ENCODE data around the gene SHCBP1L. TPM values are rescaled to one million over a fixed set of nuclear protein-coding genes. Genes with fewer than 3 reads are reported as not detected.
"Not testable (repeated sequence)": the region's sequence is repeated elsewhere in the genome, so short reads cannot be mapped to it uniquely, and the experiment has no call there.

The SHCBP1L gene
- total RNA-seq, 2 experiments from 2014 or later, result not detected

- POLR2A ChIA-PET, result no interaction called here
- no peak for DNase-seq
- Mint-ChIP-seq H3K36me3 (ENCODE audit: low read depth) (no peaks in the 10 kb centered on the region), H3K27ac (no peak overlapping the region), H3K4me3 (no peak overlapping the region), H3K4me1 (peaks cover 4% of the 10 kb centered on the region), H3K27me3 (peaks cover 24% of the 10 kb centered on the region), H3K9me3 (no peaks in the 10 kb centered on the region)
- CTCF ChIA-PET, result no interaction called here
Observed at GRCh38 chr1:182956708-182957365, 3.9 kb upstream of the SHCBP1L start.

- Mint-ChIP-seq H3K27ac (no peak overlapping the region), H3K4me3 (no peak overlapping the region), H3K9me3 (no peaks in the 10 kb centered on the region), H3K27me3 (peaks cover 27% of the 10 kb centered on the region), H3K4me1 (peaks cover 4% of the 10 kb centered on the region), H3K36me3 (ENCODE audit: low read depth) (no peaks in the 10 kb centered on the region)
- ChIA-PET CTCF (no interaction called here), POLR2A (no interaction called here)
- DNase-seq, result no peak
Observed at GRCh38 chr1:182955596-182956588, 2.9 kb upstream of the SHCBP1L start.

- Mint-ChIP-seq H3K27me3 (peaks cover 25% of the 10 kb centered on the region), H3K9me3 (no peaks in the 10 kb centered on the region), H3K36me3 (ENCODE audit: low read depth) (no peaks in the 10 kb centered on the region), H3K4me3 (no peak overlapping the region), H3K27ac (no peak overlapping the region), H3K4me1 (peaks cover 4% of the 10 kb centered on the region)
- ChIA-PET CTCF (interaction anchor here (0.7 kb wide), 1 partner anchor 464 kb away, joined by 3 read pairs; no protein-coding TSS in a partner anchor), POLR2A (interaction anchor here (0.6 kb wide), 1 partner anchor 307 kb away, joined by 3 read pairs; no protein-coding TSS in a partner anchor)
- DNase-seq, result no peak
Observed at GRCh38 chr1:182953826-182954225, 860 bp upstream of the SHCBP1L start.

- POLR2A ChIA-PET, CTCF ChIA-PET: not testable (repeated sequence)
- H3K27me3 Mint-ChIP-seq, result peaks cover 27% of the 10 kb centered on the region
Observed at GRCh38 chr1:182943336-182943735, 9.6 kb downstream of the SHCBP1L start.

GRCh38 chr1:182942145-182942544 lies 10.8 kb downstream of the SHCBP1L start:
- DNase-seq; H3K9me3 Mint-ChIP-seq; H3K27ac Mint-ChIP-seq; H3K4me3 Mint-ChIP-seq; CTCF ChIA-PET; H3K4me1 Mint-ChIP-seq; POLR2A ChIA-PET; H3K36me3 Mint-ChIP-seq (ENCODE audit: low read depth): not testable (repeated sequence)
- peaks cover 29% of the 10 kb centered on the region for H3K27me3 Mint-ChIP-seq

More at GRCh38 chr1:182943336-182943735, 9.6 kb downstream of the SHCBP1L start:
- H3K4me3 Mint-ChIP-seq; DNase-seq; H3K9me3 Mint-ChIP-seq; H3K4me1 Mint-ChIP-seq; H3K36me3 Mint-ChIP-seq (ENCODE audit: low read depth); H3K27ac Mint-ChIP-seq: not testable (repeated sequence)

GRCh38 chr1:182939413-182939812 lies 13.6 kb downstream of the SHCBP1L start:
- ChIA-PET POLR2A (no interaction called here), CTCF (interaction anchor here (1.3 kb wide), 1 partner anchor 514 kb away, joined by 3 read pairs; no protein-coding TSS in a partner anchor)
- H3K4me3 Mint-ChIP-seq, result no peak overlapping the region
- H3K27me3 Mint-ChIP-seq, result peaks cover 33% of the 10 kb centered on the region
- peaks cover 4% of the 10 kb centered on the region for H3K9me3 Mint-ChIP-seq
- no peaks in the 10 kb centered on the region for H3K36me3 Mint-ChIP-seq (ENCODE audit: low read depth)
- H3K4me1 Mint-ChIP-seq, result no peaks in the 10 kb centered on the region
- no peak overlapping the region for H3K27ac Mint-ChIP-seq
- DNase-seq, result no peak

GRCh38 chr1:182935716-182936115 lies 17.2 kb downstream of the SHCBP1L start:
- no peak for DNase-seq
- ChIA-PET POLR2A (no interaction called here), CTCF (no interaction called here)
- no peaks in the 10 kb centered on the region for H3K4me1 Mint-ChIP-seq
- H3K27ac Mint-ChIP-seq, result no peak overlapping the region
- H3K4me3 Mint-ChIP-seq, result no peak overlapping the region
- no peaks in the 10 kb centered on the region for H3K36me3 Mint-ChIP-seq (ENCODE audit: low read depth)
- peaks cover 4% of the 10 kb centered on the region for H3K9me3 Mint-ChIP-seq
- H3K27me3 Mint-ChIP-seq, result peaks cover 29% of the 10 kb centered on the region

GRCh38 chr1:182930985-182931384 lies 22.0 kb downstream of the SHCBP1L start:
- Mint-ChIP-seq H3K4me3 (no peak overlapping the region), H3K4me1 (no peaks in the 10 kb centered on the region), H3K27me3 (peaks cover 36% of the 10 kb centered on the region), H3K27ac (no peak overlapping the region), H3K36me3 (ENCODE audit: low read depth) (no peaks in the 10 kb centered on the region), H3K9me3 (peaks cover 4% of the 10 kb centered on the region)
- CTCF ChIA-PET, result no interaction called here
- POLR2A ChIA-PET, result no interaction called here
- no peak for DNase-seq

GRCh38 chr1:182927693-182928433 lies 25.1 kb downstream of the SHCBP1L start:
- no peak overlapping the region for H3K27ac Mint-ChIP-seq
- H3K27me3 Mint-ChIP-seq, result peaks cover 32% of the 10 kb centered on the region
- ChIA-PET CTCF (no interaction called here), POLR2A (no interaction called here)
- DNase-seq, result no peak
- no peak overlapping the region for H3K4me3 Mint-ChIP-seq
- no peaks in the 10 kb centered on the region for H3K36me3 Mint-ChIP-seq (ENCODE audit: low read depth)
- H3K9me3 Mint-ChIP-seq, result no peaks in the 10 kb centered on the region
- H3K4me1 Mint-ChIP-seq, result no peaks in the 10 kb centered on the region

- H3K27me3 Mint-ChIP-seq, result peaks cover 42% of the 10 kb centered on the region
- DNase-seq, result no peak
- no peak overlapping the region for H3K4me3 Mint-ChIP-seq
- no peaks in the 10 kb centered on the region for H3K4me1 Mint-ChIP-seq
- CTCF ChIA-PET, result no interaction called here
- no peaks in the 10 kb centered on the region for H3K9me3 Mint-ChIP-seq
- H3K36me3 Mint-ChIP-seq (ENCODE audit: low read depth), result no peaks in the 10 kb centered on the region
- H3K27ac Mint-ChIP-seq, result no peak overlapping the region
- POLR2A ChIA-PET, result no interaction called here
Observed at GRCh38 chr1:182925661-182926060, 27.3 kb downstream of the SHCBP1L start.

GRCh38 chr1:182917378-182917777 lies 35.6 kb downstream of the SHCBP1L start:
- Mint-ChIP-seq H3K4me1 (no peaks in the 10 kb centered on the region), H3K4me3 (no peak overlapping the region), H3K9me3 (peaks cover 2% of the 10 kb centered on the region), H3K27me3 (peaks cover 39% of the 10 kb centered on the region), H3K27ac (no peak overlapping the region), H3K36me3 (ENCODE audit: low read depth) (no peaks in the 10 kb centered on the region)
- ChIA-PET CTCF (interaction anchor here (0.8 kb wide), 1 partner anchor 49 kb away, joined by 3 read pairs; no protein-coding TSS in a partner anchor), POLR2A (no interaction called here)
- no peak for DNase-seq

GRCh38 chr1:182913401-182913800 lies 39.6 kb downstream of the SHCBP1L start:
- Mint-ChIP-seq H3K36me3 (ENCODE audit: low read depth) (no peaks in the 10 kb centered on the region), H3K27me3 (peaks cover 24% of the 10 kb centered on the region), H3K27ac (no peak overlapping the region), H3K9me3 (peaks cover 2% of the 10 kb centered on the region), H3K4me1 (no peaks in the 10 kb centered on the region), H3K4me3 (no peak overlapping the region)
- ChIA-PET POLR2A (no interaction called here), CTCF (no interaction called here)
- no peak for DNase-seq

- H3K9me3 Mint-ChIP-seq, result peaks cover 2% of the 10 kb centered on the region
- no peak overlapping the region for H3K4me3 Mint-ChIP-seq
- no peak for DNase-seq
- peaks cover 7% of the 10 kb centered on the region for H3K27me3 Mint-ChIP-seq
- H3K4me1 Mint-ChIP-seq, result no peaks in the 10 kb centered on the region
- no peak overlapping the region for H3K27ac Mint-ChIP-seq
- ChIA-PET CTCF (interaction anchor here (1.4 kb wide), 1 partner anchor 16 kb away, joined by 3 read pairs; no protein-coding TSS in a partner anchor), POLR2A (no interaction called here)
- no peaks in the 10 kb centered on the region for H3K36me3 Mint-ChIP-seq (ENCODE audit: low read depth)
Observed at GRCh38 chr1:182910143-182910542, 42.8 kb downstream of the SHCBP1L start.
